Chondrocyte (in vitro differentiated cells): Measurements from ENCODE around the gene GALNS. TPM values are rescaled to one million over a fixed set of nuclear protein-coding genes. Genes with fewer than 3 reads are reported as not detected.

Experiments
- DNase-seq: peaks from one replicate; pipeline ENCODE4 v3.0.0; 2021; ENCODE audit warnings: mixed read lengths, low spot score
- H3K27ac Mint-ChIP-seq: one replicate; pipeline ENCODE4 v1.8.0; 2021; ENCODE audit warnings: mild to moderate bottlenecking, moderate library complexity, mixed read lengths; ENCODE audit not compliant: unreplicated experiment
- H3K27me3 Mint-ChIP-seq: 2 replicates; pipeline ENCODE4 v1.8.0; 2021; ENCODE audit warnings: low read depth, mixed read lengths
- H3K36me3 Mint-ChIP-seq: 2 replicates; pipeline ENCODE4 v1.8.0; 2021; ENCODE audit warnings: low read depth, mixed read lengths
- H3K4me1 Mint-ChIP-seq: 2 replicates; pipeline ENCODE4 v1.8.0; 2021; ENCODE audit warnings: low read depth, mild to moderate bottlenecking, mixed read lengths
- H3K4me3 Mint-ChIP-seq: one replicate; pipeline ENCODE4 v1.8.0; 2021; ENCODE audit warnings: mild to moderate bottlenecking, moderate library complexity, mixed read lengths; ENCODE audit not compliant: unreplicated experiment
- H3K9me3 Mint-ChIP-seq: 2 replicates; pipeline ENCODE4 v1.8.0; 2021; ENCODE audit warnings: low read depth, mixed read lengths
- CTCF ChIP-seq: fragments of 200-600 bp; sonication (generic); IDR thresholded peaks from 2 replicates; pipeline ENCODE4 v1.5.0; 2021; ENCODE audit warnings: antibody characterized with exemption, mild to moderate bottlenecking, moderate library complexity
- total RNA-seq: library from RNA; stranded (reverse); gene quantifications from 3 replicates; pipeline ENCODE4 v1.2.1, GENCODE V29; 2021

The GALNS gene
- total RNA-seq, 1 donor from 2014 or later = 34.1 TPM

GRCh38 chr16:88851616-88852015 is 5.1 kb downstream of the GALNS start:
- H3K9me3 Mint-ChIP-seq = no peaks in the 10 kb centered on the region
- H3K4me1 Mint-ChIP-seq = peaks cover 10% of the 10 kb centered on the region
- no peaks in the 10 kb centered on the region for H3K27me3 Mint-ChIP-seq
- no peak for TF ChIP-seq CTCF
- DNase-seq = no peak
- H3K36me3 Mint-ChIP-seq = peaks cover 1% of the 10 kb centered on the region
- no peak overlapping the region for H3K4me3 Mint-ChIP-seq
- H3K27ac Mint-ChIP-seq = no peak overlapping the region

GRCh38 chr16:88850531-88851199 is 6.1 kb downstream of the GALNS start:
- H3K27me3 Mint-ChIP-seq = no peaks in the 10 kb centered on the region
- H3K4me3 Mint-ChIP-seq = no peak overlapping the region

GRCh38 chr16:88848557-88848956 is 8.2 kb downstream of the GALNS start:
- no peak overlapping the region for H3K4me3 Mint-ChIP-seq
- no peaks in the 10 kb centered on the region for H3K27me3 Mint-ChIP-seq
- no peak for DNase-seq
- no peak for TF ChIP-seq CTCF
- H3K27ac Mint-ChIP-seq = no peak overlapping the region
- H3K4me1 Mint-ChIP-seq = no peaks in the 10 kb centered on the region
- H3K9me3 Mint-ChIP-seq = no peaks in the 10 kb centered on the region
- peaks cover 1% of the 10 kb centered on the region for H3K36me3 Mint-ChIP-seq

More at GRCh38 chr16:88850531-88851199, 6.1 kb downstream of the GALNS start:
- Mint-ChIP-seq H3K27ac (no peak overlapping the region), H3K36me3 (peaks cover 1% of the 10 kb centered on the region), H3K4me1 (peaks cover 5% of the 10 kb centered on the region), H3K9me3 (no peaks in the 10 kb centered on the region)
- no peak for TF ChIP-seq CTCF
- no peak for DNase-seq

- H3K4me1 Mint-ChIP-seq = no peaks in the 10 kb centered on the region
- peaks cover 5% of the 10 kb centered on the region for H3K36me3 Mint-ChIP-seq
- TF ChIP-seq CTCF = no peak
- no peak overlapping the region for H3K27ac Mint-ChIP-seq
- no peak overlapping the region for H3K4me3 Mint-ChIP-seq
- no peaks in the 10 kb centered on the region for H3K27me3 Mint-ChIP-seq
- no peaks in the 10 kb centered on the region for H3K9me3 Mint-ChIP-seq
- no peak for DNase-seq
These were observed 9.1 kb downstream of the GALNS start for GRCh38 chr16:88847654-88848053.

- Mint-ChIP-seq H3K27ac (no peak overlapping the region), H3K9me3 (no peaks in the 10 kb centered on the region), H3K4me3 (no peak overlapping the region), H3K27me3 (no peaks in the 10 kb centered on the region), H3K4me1 (no peaks in the 10 kb centered on the region), H3K36me3 (peaks cover 5% of the 10 kb centered on the region)
- TF ChIP-seq CTCF = no peak
- no peak for DNase-seq
These were observed 10.7 kb downstream of the GALNS start for GRCh38 chr16:88846088-88846487.
